GM18526 (cell line): Measurements from ENCODE around the gene SELENOI.

Experiments
- POLR2A ChIP-seq: IDR thresholded peaks from 3 replicates; pipeline ENCODE4 v1.6.1; 2011; ENCODE audit not compliant: insufficient read length; ENCODE audit errors: extremely low read depth

SELENOI gene

DNA sequence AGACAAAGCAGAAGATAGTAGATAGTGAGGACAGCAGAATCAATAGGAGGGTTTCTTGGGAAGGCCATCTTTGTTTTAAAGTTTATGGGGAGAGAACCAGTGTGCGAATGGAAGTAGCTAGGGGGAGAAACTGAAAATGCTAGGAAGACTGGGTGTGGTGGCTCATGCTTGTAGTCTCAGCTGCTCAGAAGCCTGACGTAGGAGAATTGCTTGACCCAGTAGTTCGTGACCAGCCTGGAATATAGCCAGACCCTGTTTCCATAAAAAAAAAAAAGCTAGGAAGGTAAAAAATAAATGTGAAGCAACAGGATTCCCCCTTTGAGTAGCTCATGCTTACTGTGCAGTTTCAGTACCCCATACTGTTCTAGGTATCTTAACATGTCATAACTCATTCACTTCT lies 36.6 kb downstream of the SELENOI start:
- TF ChIP-seq POLR2A: no peak

DNA sequence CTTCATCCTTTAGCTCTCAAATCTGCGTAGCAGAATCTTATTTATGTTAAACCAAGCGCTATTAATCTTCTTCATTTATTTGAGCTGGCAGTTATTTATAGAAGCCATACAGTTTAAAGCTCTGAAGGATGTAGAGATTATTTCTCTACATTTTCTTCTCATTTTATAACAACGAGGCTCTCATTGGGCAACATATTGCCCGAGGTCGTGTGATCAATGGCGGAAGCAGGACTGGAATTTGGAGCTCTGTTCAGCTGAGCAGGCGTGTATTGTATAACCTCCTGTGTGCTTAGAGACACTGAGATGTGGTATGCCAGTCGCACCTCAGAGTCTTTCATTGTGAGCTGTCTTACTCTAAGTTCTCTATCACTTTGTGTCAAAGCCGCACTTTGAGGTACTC lies 38.2 kb downstream of the SELENOI start:
- no peak for TF ChIP-seq POLR2A

DNA sequence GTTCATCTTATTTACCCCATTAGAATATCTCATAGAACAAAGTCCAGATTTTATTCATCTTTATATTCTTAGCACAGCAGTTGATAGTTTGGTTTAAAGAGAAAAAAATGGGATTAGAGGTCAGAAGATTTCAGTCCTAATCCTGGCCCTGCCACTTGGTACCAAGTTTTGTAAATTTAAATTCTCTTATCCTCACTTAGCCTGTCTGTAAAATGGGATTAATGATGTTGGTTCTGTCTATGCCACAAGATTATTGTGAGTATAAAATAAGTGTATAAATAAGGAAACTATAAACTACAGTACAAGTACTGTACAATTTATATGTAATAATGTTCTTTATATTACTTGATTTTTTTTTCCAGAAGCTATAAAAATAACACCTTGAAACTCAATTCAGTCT lies 38.7 kb downstream of the SELENOI start:
- no peak for TF ChIP-seq POLR2A

DNA sequence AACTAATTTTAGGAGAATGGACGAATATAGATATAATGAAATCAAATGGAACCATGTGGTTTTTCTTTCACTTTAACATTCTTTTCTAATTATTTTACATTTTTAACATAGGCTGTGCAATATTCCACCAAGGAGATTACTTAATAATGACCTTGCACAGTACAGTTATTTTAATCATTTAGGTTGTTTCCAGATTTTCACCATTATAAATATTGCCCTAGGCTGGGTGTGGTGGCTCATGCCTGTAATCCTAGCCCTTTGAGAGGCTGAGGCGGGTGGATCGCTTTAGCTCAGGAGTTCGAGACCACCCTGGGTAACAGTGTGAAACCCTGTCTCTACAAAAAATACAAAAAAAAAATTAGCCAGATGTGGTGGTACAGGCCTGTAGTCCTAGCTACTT lies 41.2 kb downstream of the SELENOI start:
- TF ChIP-seq POLR2A: no peak

DNA sequence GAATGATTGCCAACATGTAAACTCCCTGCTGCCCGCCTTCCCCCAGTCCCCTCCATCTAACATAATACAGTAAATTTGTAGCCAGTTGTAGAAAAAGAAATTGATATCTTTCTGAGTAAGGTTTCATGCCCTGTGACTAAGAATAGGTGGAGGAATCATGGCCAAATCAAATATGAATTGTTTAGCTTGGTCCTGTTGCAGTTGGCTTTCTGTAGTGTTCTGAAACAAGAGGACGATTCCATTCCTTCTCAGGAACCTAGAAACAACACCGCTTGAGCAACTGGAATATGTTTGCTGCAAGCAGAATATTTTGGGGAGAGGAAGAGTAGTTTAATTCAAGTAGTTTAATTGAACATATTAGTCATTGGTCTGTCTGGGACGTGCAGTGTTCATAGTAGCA lies 48.8 kb downstream of the SELENOI start:
- no peak for TF ChIP-seq POLR2A

DNA sequence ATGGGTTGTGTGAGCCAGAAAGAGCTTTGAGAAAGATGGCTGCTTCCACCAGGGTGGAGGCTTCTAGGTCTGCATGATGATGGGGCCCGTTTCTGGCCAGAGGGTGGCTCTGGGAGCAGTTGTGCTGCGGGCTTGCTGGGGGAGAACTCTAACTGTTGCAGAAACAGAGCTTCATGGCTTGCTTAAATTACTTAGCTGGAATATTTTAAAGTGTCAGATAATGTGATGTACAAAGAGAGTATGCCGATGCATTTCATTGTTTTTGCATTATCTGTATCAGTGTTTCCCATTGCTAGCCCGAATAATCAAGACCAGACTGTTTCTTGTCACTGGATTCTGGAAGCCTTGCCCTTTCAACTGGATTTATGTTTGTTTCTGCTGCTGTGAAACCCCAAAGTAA lies 49.5 kb downstream of the SELENOI start:
- TF ChIP-seq POLR2A: no peak

DNA sequence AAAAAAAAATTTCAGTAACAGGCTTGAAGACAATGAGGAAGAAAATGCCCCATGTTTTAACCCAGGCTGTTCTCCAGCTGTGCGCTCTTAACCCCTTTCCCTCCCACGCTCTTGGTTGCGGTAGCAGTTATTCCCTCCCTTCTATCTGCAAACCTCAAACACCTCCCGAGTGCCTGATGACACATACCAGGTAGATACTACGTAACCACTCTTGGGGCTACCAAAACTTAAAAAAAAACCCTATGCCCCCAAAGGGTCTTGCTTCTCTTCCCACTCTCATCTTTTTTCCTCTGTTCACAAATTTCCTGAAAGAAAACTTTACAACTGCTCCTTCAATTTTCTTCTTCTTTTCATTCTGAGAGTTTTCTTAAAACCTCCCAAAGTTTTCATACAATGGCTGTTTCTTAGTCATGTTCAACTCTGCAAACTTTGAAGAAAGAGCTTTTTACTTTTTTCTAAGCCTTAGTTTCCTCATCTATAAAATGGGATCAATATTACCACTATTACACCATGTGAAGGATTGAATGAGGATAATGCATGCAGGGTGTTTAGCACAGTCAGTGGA lies 50.9 kb downstream of the SELENOI start:
- TF ChIP-seq POLR2A: no peak

DNA sequence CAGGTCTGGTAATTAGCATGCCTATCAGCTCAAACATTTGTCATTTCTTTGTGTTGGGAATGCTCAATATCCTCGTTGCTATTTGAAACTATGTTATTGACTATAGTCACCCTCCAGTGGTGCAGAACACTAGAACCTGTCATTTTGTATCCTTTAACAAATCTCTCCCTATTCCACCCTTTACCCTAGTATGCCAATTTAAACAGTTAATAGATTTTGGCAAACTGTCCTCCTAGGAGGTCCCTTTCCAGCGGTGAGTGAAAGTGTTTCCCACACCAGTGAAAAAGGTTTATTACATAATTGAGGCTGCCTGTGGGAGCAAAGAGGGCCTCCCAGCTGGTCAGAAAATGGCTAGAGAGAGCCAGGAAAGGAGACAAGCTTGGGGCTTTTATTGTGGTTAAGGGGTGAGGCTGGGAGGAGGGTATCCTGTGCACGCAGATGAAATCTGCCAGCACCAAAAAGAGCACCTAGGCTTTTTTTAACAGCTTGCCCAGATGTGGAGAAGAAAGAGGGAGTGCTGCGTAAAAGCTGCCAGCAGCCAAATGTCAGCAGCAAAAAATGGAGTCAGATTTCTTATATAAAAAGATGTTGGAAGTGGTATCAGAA lies 53.9 kb downstream of the SELENOI start:
- TF ChIP-seq POLR2A: no peak

DNA sequence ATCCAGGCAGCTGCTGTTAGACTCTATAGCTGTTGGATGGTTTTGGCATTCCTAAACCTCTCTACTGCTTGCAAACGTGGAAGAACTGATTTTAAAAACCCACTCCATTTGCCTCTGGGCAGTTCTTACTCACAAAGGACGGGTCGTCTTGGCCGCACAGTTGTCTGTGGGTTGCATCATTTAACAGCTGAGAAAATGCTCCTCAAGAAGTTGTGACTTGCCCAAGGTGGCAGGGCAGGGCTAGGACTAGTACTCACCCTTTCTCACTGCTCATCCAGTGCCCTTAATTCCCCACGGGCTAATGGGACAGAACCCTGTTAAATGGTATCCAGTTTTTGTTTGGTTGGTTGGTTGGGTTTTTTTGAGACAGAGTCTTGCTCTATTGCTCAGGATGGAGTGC lies 54.8 kb downstream of the SELENOI start:
- no peak for TF ChIP-seq POLR2A

DNA sequence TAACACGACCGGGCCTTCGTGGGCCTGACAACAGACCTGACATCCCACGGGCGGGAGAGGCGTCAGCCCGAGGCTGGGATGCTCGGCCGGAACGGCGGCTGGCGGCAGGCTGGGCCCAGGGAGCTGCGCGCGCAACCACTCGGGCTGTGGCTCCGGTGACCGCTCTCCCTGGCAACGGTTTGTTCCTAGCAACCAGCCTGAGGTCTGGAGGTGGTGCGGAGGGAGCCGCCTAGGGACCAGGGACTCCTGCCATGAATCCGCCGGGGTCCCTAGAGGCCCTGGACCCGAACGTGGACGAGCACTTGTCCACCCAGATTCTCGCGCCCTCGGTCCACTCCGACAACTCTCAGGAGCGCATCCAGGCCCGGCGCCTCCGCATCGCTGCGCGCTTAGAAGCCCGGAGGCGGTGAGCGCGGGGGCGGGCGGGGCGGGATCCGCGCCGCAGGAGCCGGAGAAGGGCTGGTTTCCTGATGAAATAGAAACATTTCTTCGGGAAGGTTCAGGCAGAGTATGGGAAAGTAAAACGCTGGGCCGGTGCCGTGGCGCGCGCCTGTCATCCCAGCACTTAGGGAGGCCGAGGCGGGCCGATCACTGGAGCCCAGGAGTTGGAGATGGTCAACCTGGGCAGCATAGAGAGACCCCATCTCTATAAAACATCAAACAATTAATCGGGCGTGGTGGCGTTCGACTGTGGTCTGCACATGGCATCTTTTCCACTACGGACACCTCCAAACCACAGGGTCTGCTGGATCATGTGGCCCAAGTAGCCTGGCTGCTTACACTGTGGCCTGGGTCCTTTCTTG lies 56.0 kb downstream of the SELENOI start, which contains the start of gene DRC1:
DRC1 (plus strand) TSS at position 182 of the 803 bp plus-strand sequence; CDS start at position 252, 70 bp downstream.
- no peak for TF ChIP-seq POLR2A

DNA sequence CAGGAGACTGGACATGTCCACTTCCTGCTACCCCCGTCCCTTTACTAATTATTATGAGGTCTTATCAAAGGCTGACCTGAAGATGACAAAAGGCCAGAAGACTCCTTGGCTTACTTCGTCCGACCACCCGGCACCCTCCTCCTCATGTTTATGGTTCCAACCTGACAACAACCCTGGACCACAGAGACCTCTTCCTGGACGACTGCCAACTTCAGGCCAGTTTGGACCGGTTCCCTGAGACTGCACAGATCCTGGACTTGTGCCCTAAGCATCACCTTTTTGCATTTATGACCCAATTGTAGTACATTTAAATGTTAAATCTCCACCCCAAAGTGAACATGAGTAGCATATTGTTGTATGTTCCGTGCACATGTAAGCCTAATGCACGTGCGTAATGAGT lies 61.6 kb downstream of the SELENOI start:
- TF ChIP-seq POLR2A: no peak

DNA sequence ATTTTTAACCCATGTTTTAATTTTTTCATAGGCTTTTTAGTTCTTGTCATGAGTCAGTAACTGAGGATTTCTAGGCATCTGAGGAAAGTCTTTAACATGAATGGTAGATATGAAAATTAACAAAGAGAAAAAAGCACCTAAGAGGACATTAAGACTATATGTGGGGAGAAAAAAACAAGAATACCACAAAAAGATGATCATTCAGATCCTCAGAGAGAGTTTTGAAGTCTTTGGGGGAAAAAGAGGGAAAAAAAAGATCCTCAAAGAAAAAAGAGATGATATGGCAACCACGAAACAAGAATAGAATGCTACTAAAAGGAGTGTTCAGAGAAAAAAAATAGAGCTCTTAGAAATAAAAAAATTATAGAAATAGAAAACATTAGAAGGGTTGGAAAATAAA lies 63.8 kb downstream of the SELENOI start:
- no peak for TF ChIP-seq POLR2A

DNA sequence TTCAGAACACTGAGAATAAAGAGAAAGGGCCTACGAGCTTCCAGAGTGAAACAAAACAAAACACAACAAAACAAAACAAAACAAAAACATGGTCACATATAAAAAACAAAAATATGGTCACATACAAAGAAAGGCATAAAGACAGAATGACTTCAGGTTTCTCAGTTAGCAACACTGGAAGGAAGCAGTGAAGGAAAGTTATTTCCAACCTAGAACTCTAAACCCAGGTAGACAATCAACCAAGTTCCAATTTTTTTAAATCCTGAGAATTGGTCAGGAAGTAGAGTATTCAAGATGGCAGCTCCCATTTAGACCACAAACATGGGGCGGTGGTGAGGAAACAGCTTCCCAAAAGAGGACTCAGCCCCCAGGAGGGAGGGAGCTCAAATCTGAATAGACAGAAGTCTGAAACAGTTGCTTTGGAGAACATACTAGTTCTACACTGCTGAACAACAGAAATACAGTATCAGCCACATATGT lies 64.9 kb downstream of the SELENOI start:
- no peak for TF ChIP-seq POLR2A

DNA sequence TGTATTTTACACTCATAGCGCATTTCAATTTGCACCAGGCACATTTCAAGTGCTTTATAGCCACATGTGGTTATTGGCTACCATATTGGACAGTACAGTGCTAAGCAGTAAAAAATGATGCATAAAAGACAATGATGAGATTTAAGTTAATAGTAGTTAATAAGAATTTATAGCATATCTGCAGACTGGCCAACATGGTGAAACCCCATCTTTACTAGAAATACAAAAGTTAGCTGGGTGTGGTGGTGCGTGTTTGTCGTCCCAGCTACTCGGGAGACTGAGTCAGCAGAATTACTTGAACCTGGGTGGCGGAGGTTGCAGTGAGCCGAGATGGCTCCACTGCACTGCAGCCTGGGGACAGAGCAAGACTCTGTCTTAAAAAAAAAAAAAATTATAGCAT lies 65.5 kb downstream of the SELENOI start:
- TF ChIP-seq POLR2A: no peak

DNA sequence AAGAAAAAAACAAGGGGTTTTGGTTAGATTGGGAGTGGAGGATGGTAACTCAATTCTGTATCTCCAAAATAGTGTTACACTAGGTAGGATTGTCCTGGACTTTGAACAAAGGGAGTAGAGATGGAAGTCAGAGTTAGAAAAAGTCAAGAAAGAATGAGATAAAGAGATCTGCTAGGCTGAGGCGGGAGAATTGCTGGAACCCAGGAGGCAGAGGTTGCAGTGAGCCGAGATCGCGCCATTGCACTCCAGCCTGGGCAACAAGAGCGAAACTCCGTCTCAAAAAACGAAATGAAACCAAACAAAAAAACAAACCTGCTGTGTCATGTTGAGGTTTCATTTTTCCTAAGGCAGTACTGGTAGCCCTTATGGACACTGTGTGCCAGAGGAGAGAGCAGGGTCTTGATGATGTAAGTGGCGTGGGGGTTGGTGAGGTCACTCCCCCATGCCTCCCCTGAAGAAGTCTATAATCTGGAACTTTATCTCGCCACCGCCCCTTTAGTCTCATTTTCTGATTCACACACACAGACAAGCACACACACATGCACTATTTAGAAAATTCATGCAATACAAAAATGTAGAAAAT lies 66.2 kb downstream of the SELENOI start:
- peak; percentile 28 for TF ChIP-seq POLR2A

DNA sequence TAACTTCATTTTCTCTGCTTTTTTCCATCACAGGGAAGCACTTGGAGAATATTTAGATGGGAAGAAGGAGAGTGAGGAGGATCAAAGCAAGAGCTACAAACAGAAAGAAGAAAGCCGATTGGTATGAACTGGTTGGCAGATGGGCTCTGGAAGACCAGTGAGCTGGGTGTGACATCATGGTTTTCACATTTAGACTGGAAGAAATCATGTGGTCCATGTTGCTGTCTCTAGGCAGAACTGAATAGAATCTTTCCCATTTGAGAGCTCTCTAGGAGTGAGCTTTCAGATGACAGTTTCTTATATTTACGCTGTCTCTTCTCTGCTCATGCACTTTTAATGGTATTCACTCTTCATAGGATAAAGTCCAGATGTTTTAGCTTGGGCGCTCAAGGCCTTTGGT lies 68.4 kb downstream of the SELENOI start:
- TF ChIP-seq POLR2A: no peak
